Keratinocyte (primary cell): ENCODE results near the gene NCAPG. TPM values are rescaled to one million over a fixed set of nuclear protein-coding genes. Genes with fewer than 3 reads are reported as not detected.

Experiments used
- DNase-seq: peaks from one replicate; pipeline ENCODE4 v3.0.0-alpha.2; 2011; ENCODE audit warnings: low read depth, missing footprints, low spot score
- FAIRE-seq: peaks from 2 replicates; lab custom pipeline; 2011; peaks lifted over from hg19 to GRCh38; lab: Jason Lieb, UNC
- H2AFZ ChIP-seq: 2 replicates; pipeline ENCODE4 v1.6.0; 2012; ENCODE audit warnings: low read length, control low read depth, inconsistent platforms; ENCODE audit not compliant: control insufficient read depth
- H3K27ac ChIP-seq: 2 replicates; pipeline ENCODE4 v1.5.1; 2011; ENCODE audit warnings: low read length; ENCODE audit not compliant: control insufficient read depth, insufficient read depth
- H3K27me3 ChIP-seq: 3 replicates; pipeline ENCODE4 v1.6.0; 2011; ENCODE audit warnings: low read length; ENCODE audit not compliant: control insufficient read depth, insufficient read depth; ENCODE audit errors: extremely low read depth
- H3K36me3 ChIP-seq, 2 experiments: 2 replicates in 1 of 2; 3 replicates in 1 of 2; pipeline ENCODE4 v1.5.1; 2011; ENCODE audit warnings: low read length in 2 of 2, mild to moderate bottlenecking in 1 of 2; ENCODE audit not compliant: control insufficient read depth in 2 of 2, insufficient read depth in 2 of 2; ENCODE audit errors: extremely low read depth in 1 of 2
- H3K4me1 ChIP-seq: 3 replicates; pipeline ENCODE4 v1.5.1; 2011; ENCODE audit warnings: low read length; ENCODE audit not compliant: control insufficient read depth, insufficient read depth; ENCODE audit errors: extremely low read depth
- H3K4me2 ChIP-seq: 3 replicates; pipeline ENCODE4 v1.6.0; 2011; ENCODE audit warnings: low read depth, low read length; ENCODE audit not compliant: control insufficient read depth, insufficient read depth; ENCODE audit errors: extremely low read depth
- H3K4me3 ChIP-seq, 3 experiments: fragments of 200-600 bp in 1 of 3; sonication (generic) in 1 of 3; 2 replicates in 2 of 3; 3 replicates in 1 of 3; pipeline ENCODE4 v1.5.1; 2011 to 2016; ENCODE audit warnings: low read length in 3 of 3, mild to moderate bottlenecking in 3 of 3, control low read depth in 2 of 3, inconsistent platforms in 1 of 3, low read depth in 1 of 3, mixed read lengths in 1 of 3, mixed run types in 1 of 3, moderate library complexity in 1 of 3; ENCODE audit not compliant: control insufficient read depth in 2 of 3, insufficient read depth in 2 of 3; ENCODE audit errors: extremely low read depth in 1 of 3
- H3K79me2 ChIP-seq: 2 replicates; pipeline ENCODE4 v1.6.0; 2012; ENCODE audit warnings: low read length; ENCODE audit not compliant: control insufficient read depth, insufficient read depth
- H3K9ac ChIP-seq: 3 replicates; pipeline ENCODE4 v1.6.0; 2011; ENCODE audit warnings: low read length; ENCODE audit not compliant: control insufficient read depth, insufficient read depth; ENCODE audit errors: extremely low read depth
- H3K9me1 ChIP-seq: 3 replicates; pipeline ENCODE4 v1.6.0; 2011; ENCODE audit warnings: low read length; ENCODE audit not compliant: control insufficient read depth, insufficient read depth; ENCODE audit errors: extremely low read depth
- H3K9me3 ChIP-seq: 2 replicates; pipeline ENCODE4 v1.5.1; 2012; ENCODE audit warnings: low read depth, low read length; ENCODE audit not compliant: control insufficient read depth
- H4K20me1 ChIP-seq: 3 replicates; pipeline ENCODE4 v1.6.0; 2011; ENCODE audit warnings: low read length; ENCODE audit not compliant: control insufficient read depth, insufficient read depth; ENCODE audit errors: extremely low read depth
- EZH2 ChIP-seq: IDR thresholded peaks from one replicate; pipeline ENCODE4 v1.6.1; 2012; ENCODE audit warnings: inconsistent platforms, mild to moderate bottlenecking, low read length, moderate library complexity
- dilution Hi-C: fragments of 300-500 bp; cut with MboI; formaldehyde crosslinking; loops from one replicate; pipeline ENCODE4 v1.7.0; 2020; ENCODE audit warnings: low sequenced_read_pairs; ENCODE audit not compliant: extremely low pct_ligation_motif_present
- polyA minus RNA-seq, 3 experiments: library from RNA; depleted of rRNA, polyadenylated mRNA; stranded (reverse); fragments of >200 nt; gene quantifications; 1 replicate in 1 of 3; 2 replicates in 1 of 3; 3 replicates in 1 of 3; pipeline ENCODE4 v1.2.3, GENCODE V29; 2011
- polyA plus RNA-seq, 5 experiments: library from polyadenylated mRNA; depleted of rRNA in 3 of 5; stranded (reverse) in 3 of 5; stranded (forward) in 1 of 5; unstranded in 1 of 5; fragments of >200 nt; gene quantifications; 1 replicate in 1 of 5; 2 replicates in 3 of 5; 3 replicates in 1 of 5; pipeline versions ENCODE4 v1.2.1 to v1.2.3, GENCODE V29; 2011 to 2012; ENCODE audit warnings: missing spikeins in 2 of 5, low read depth in 1 of 5, low replicate concordance in 1 of 5
- TF ChIP-seq, protein P1 (sequence below), 3 experiments: IDR thresholded peaks in 1 of 3; conservative IDR thresholded peaks in 1 of 3; optimal IDR thresholded peaks in 1 of 3; 2 replicates in 2 of 3; 3 replicates in 1 of 3; pipeline versions ENCODE3 to v1.5.1; 2011; ENCODE audit warnings: low read length in 3 of 3, mild to moderate bottlenecking in 3 of 3, moderate library complexity in 2 of 3, control low read depth in 1 of 3, inconsistent platforms in 1 of 3; ENCODE audit not compliant: insufficient read depth in 2 of 3; ENCODE audit errors: extremely low read depth in 1 of 3

NCAPG gene, protein sequence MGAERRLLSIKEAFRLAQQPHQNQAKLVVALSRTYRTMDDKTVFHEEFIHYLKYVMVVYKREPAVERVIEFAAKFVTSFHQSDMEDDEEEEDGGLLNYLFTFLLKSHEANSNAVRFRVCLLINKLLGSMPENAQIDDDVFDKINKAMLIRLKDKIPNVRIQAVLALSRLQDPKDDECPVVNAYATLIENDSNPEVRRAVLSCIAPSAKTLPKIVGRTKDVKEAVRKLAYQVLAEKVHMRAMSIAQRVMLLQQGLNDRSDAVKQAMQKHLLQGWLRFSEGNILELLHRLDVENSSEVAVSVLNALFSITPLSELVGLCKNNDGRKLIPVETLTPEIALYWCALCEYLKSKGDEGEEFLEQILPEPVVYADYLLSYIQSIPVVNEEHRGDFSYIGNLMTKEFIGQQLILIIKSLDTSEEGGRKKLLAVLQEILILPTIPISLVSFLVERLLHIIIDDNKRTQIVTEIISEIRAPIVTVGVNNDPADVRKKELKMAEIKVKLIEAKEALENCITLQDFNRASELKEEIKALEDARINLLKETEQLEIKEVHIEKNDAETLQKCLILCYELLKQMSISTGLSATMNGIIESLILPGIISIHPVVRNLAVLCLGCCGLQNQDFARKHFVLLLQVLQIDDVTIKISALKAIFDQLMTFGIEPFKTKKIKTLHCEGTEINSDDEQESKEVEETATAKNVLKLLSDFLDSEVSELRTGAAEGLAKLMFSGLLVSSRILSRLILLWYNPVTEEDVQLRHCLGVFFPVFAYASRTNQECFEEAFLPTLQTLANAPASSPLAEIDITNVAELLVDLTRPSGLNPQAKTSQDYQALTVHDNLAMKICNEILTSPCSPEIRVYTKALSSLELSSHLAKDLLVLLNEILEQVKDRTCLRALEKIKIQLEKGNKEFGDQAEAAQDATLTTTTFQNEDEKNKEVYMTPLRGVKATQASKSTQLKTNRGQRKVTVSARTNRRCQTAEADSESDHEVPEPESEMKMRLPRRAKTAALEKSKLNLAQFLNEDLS
- polyA plus RNA-seq, result 1.8 to 18.0 TPM (median 8.8 TPM) in 3 replicates
- 1.1 TPM for polyA plus RNA-seq (2011; ENCODE audit: low read depth)
- 2.3 and 4.1 TPM in 2 replicates for polyA plus RNA-seq (2011; cell fraction: cytosol; rRNA removed)
- polyA plus RNA-seq (2011; cell fraction: nucleus; rRNA removed), result 2.0 and 3.0 TPM in 2 replicates
- 0.31 and 11.8 TPM in 2 replicates for polyA plus RNA-seq (2012; ENCODE audit: low replicate concordance)
- polyA minus RNA-seq, result 1.3 to 12.4 TPM (median 4.1 TPM) in 3 replicates
- 7.5 TPM for polyA minus RNA-seq (2011; cell fraction: cytosol; rRNA and poly(A)+ RNA removed)
- 1.4 and 2.9 TPM in 2 replicates for polyA minus RNA-seq (2011; cell fraction: nucleus; rRNA and poly(A)+ RNA removed)

DNA sequence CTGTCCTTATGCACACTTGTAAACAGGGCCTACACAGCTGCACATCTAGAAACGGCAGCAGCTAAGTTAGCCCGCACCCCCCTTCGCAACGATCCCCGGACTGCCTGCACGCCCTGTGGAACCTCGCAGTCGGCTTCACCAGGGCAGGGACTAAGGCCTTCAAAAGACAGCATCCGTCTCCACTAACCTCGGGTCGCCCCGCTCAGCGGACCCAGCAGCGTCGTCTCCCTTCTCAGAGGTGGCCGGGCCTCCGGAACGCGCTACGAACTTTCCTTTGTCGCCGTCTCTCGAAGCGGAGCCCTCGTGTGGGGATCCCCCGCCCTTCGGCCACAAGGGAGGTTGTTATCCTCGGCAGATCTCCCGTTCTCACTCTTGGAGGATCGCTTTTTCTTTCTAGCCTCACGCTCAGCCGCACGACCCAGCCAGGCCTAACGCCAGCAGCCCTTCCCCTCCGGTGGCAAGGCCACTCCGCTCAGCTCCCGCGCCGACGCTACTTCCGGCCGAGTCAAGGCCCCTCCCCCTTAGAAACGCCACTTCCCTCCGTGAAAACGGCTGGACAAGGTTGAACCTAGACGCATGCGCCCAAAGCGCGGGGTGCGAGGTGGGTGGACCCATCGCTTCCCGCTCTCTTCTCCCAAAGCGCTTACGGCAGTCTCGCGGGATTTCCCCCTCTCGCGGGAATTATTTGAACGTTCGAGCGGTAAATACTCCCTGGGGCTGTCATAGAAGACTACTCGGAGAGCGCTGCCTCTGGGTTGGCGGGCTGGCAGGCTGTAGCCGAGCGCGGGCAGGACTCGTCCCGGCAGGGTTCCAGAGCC lies at the start of gene NCAPG, which contains the start of gene DCAF16:
Gene NCAPG, plus strand, starts transcription at position 720 of the 818 bp plus-strand sequence. CDS start 99 bp downstream, outside the sequence.
Gene DCAF16, minus strand, starts transcription at position 498 of the 818 bp plus-strand sequence. CDS start 6,616 bp downstream, outside the sequence.
- Histone ChIP-seq H3K9me3 (no peaks in the 10 kb centered on the region), H2AFZ (peak within 1 kb of the TSS; percentile 96), H3K27ac (peak within 1 kb of the TSS; percentile 92), H3K9me1 (no peaks in the 10 kb centered on the region), H3K4me1 (peaks cover 17% of the 10 kb centered on the region), H3K27me3 (no peaks in the 10 kb centered on the region), H3K9ac (peak within 1 kb of the TSS; percentile 93), H4K20me1 (no peaks in the 10 kb centered on the region), H3K4me3 (peak within 1 kb of the TSS; percentile 83 to 95 (median 90)), H3K79me2 (peaks cover 91% of the 10 kb centered on the region), H3K36me3 (peaks cover 0 to 9% of the 10 kb centered on the region in 2 experiments), H3K4me2 (peak within 1 kb of the TSS; percentile 95)
- dilution Hi-C loops, result no loop called here
- DNase-seq (peak; percentile 87), FAIRE-seq (peak; percentile 91)
- TF ChIP-seq, protein P1, sequence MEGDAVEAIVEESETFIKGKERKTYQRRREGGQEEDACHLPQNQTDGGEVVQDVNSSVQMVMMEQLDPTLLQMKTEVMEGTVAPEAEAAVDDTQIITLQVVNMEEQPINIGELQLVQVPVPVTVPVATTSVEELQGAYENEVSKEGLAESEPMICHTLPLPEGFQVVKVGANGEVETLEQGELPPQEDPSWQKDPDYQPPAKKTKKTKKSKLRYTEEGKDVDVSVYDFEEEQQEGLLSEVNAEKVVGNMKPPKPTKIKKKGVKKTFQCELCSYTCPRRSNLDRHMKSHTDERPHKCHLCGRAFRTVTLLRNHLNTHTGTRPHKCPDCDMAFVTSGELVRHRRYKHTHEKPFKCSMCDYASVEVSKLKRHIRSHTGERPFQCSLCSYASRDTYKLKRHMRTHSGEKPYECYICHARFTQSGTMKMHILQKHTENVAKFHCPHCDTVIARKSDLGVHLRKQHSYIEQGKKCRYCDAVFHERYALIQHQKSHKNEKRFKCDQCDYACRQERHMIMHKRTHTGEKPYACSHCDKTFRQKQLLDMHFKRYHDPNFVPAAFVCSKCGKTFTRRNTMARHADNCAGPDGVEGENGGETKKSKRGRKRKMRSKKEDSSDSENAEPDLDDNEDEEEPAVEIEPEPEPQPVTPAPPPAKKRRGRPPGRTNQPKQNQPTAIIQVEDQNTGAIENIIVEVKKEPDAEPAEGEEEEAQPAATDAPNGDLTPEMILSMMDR (optimal IDR thresholded peaks at IDR 0.05 in 1 of 3, IDR thresholded peaks at IDR 0.05 in 1 of 3, conservative IDR thresholded peaks at IDR 0.05 in 1 of 3; ENCODE audit: extremely low read depth in 1 of 3, insufficient read depth in 2 of 3, low read length in 3 of 3), result no peak
- no peak for TF ChIP-seq EZH2

DNA sequence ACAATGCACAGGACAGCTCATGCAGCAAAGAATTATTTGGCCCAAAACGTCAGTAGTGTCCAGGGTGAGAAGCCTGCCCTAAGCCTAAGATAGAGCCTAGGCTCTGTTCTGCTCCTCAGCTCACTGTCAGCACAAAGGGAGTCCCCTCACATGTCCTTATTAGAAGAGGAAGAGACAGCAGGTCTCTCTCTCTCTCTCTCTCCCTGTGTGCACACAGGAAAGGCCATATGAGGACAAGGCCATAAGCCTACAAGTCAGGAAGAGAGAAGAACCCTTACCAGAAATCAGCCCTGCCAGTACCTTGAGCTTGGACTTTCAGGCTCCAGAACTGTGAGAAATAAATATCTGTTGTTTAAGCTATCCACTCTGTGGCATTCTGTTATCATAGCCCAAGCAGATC lies 49.7 kb upstream of the NCAPG start:
- Histone ChIP-seq H3K9me3 (no peaks in the 10 kb centered on the region), H3K27ac (no peak overlapping the region), H3K79me2 (no peaks in the 10 kb centered on the region), H3K27me3 (no peaks in the 10 kb centered on the region), H3K9me1 (no peaks in the 10 kb centered on the region), H4K20me1 (no peaks in the 10 kb centered on the region), H3K4me3 (no peak overlapping the region), H3K36me3 (no peaks in the 10 kb centered on the region), H3K4me2 (no peak overlapping the region), H2AFZ (no peak overlapping the region), H3K9ac (no peak overlapping the region), H3K4me1 (no peaks in the 10 kb centered on the region)
- DNase-seq (no peak), FAIRE-seq (no peak)
- TF ChIP-seq EZH2, result no peak
- TF ChIP-seq, protein P1 (optimal IDR thresholded peaks at IDR 0.05 in 1 of 3, IDR thresholded peaks at IDR 0.05 in 1 of 3, conservative IDR thresholded peaks at IDR 0.05 in 1 of 3; ENCODE audit: extremely low read depth in 1 of 3, insufficient read depth in 2 of 3, low read length in 3 of 3), result no peak
- dilution Hi-C loops, result no loop called here
